DND-41 (cell line): ENCODE results near the gene ENPP1.

ENCODE experiments used
- CTCF ChIP-seq: IDR thresholded peaks from 2 replicates; pipeline ENCODE4 v1.5.1; 2012; ENCODE audit warnings: borderline replicate concordance, low read length, moderate library complexity, mild to moderate bottlenecking; ENCODE audit not compliant: poor library complexity, severe bottlenecking; ENCODE audit errors: extremely low read depth
- EZH2 ChIP-seq: IDR thresholded peaks from 3 replicates; pipeline ENCODE4 v1.6.1; 2012; ENCODE audit warnings: borderline replicate concordance, low read depth, mild to moderate bottlenecking, moderate library complexity, low read length, inconsistent platforms; ENCODE audit not compliant: severe bottlenecking

- no peak for TF ChIP-seq CTCF
- no peak for TF ChIP-seq EZH2
These were observed 44.4 kb downstream of the ENPP1 start for GRCh38 chr6:131852200-131852599.
